Esophagus squamous epithelium (tissue), 5 donors: Measurements from ENCODE around the gene TMEM198. TPM values are rescaled to one million over a fixed set of nuclear protein-coding genes. Genes with fewer than 3 reads are reported as not detected.

Source experiments
- DNase-seq: peaks from one replicate; lab custom pipeline; 2025; lab: John Stamatoyannopoulos, UW
- H3K27ac ChIP-seq, 4 donors: fragments of 200-600 bp; sonication (generic); one replicate each; pipeline ENCODE4 v1.5.1; 2016 to 2019; ENCODE audit warnings: mild to moderate bottlenecking in 1 of 4
- H3K27me3 ChIP-seq, 4 donors: fragments of 200-600 bp; sonication (generic); 1 replicate in 3 of 4; 2 replicates in 1 of 4; pipeline versions ENCODE4 v1.5.1 to v1.6.0; 2017 to 2021; ENCODE audit warnings: antibody characterized with exemption in 1 of 4
- H3K36me3 ChIP-seq, 3 donors: fragments of 200-600 bp; sonication (generic); one replicate each; pipeline ENCODE4 v1.5.1; 2016 to 2019
- H3K4me1 ChIP-seq, 3 donors: fragments of 200-600 bp; sonication (generic); one replicate each; pipeline ENCODE4 v1.5.1; 2017 to 2019
- H3K4me3 ChIP-seq, 4 donors: fragments of 200-600 bp; sonication (generic); 1 replicate in 3 of 4; 2 replicates in 1 of 4; pipeline ENCODE4 v1.5.1; 2016 to 2019; ENCODE audit warnings: mild to moderate bottlenecking in 2 of 4, moderate library complexity in 1 of 4
- H3K9me3 ChIP-seq, 3 donors: fragments of 200-600 bp; sonication (generic); one replicate each; pipeline ENCODE4 v1.5.1; 2016 to 2019
- CTCF ChIP-seq, 6 experiments: fragments of 450-650 bp in 4 of 6; fragments of 200-600 bp in 2 of 6; sonication (generic) in 2 of 6; IDR thresholded peaks; one replicate each; pipeline ENCODE4 v1.5.1; 2016 to 2019; ENCODE audit warnings: antibody characterized with exemption in 6 of 6, mild to moderate bottlenecking in 4 of 6, moderate library complexity in 4 of 6
- POLR2A ChIP-seq, 4 donors: fragments of 450-650 bp; IDR thresholded peaks; one replicate each; pipeline ENCODE4 v1.6.1; 2017; ENCODE audit warnings: antibody characterized with exemption in 4 of 4, mild to moderate bottlenecking in 4 of 4, moderate library complexity in 3 of 4
- WGBS, 2 donors: methylation state at CpG; one replicate each; pipeline ENCODE4 v1.1.5; 2018; 5-methylcytosine and 5-hydroxymethylcytosine counted together
- intact Hi-C: fragments of 100-400 bp; cut with DNase I; formaldehyde crosslinking; loops from one replicate; pipeline ENCODE4 v1.15.0; 2022
- total RNA-seq, 4 donors: library from RNA; depleted of rRNA; stranded (reverse); fragments of >200 nt; gene quantifications; one replicate each; pipeline ENCODE4 v1.1.0, GENCODE V29; 2016
- donor health status: DM: yes; HTN: yes; CAD: no.

TMEM198 gene
- total RNA-seq, 4 donors from 2014 or later, result 0.62 to 0.87 (median 0.78) TPM

- Histone ChIP-seq H3K4me3 (no peak overlapping the region), H3K36me3 (no peaks in the 10 kb centered on the region), H3K4me1 (peaks cover 17 to 30% (median 21%) of the 10 kb centered on the region in 3 donors), H3K9me3 (no peaks in the 10 kb centered on the region), H3K27ac (no peak overlapping the region), H3K27me3 (peaks cover 5 to 100% (median 7%) of the 10 kb centered on the region in 4 donors)
- WGBS, 2 donors, result 62 to 64% methylated on average over 8 of the region's 8 CpGs
- intact Hi-C loops, result loop anchor here (5.0 kb wide), 1 partner anchor 43 kb away; no protein-coding TSS in a partner anchor
- no peak for TF ChIP-seq POLR2A (IDR thresholded peaks at IDR 0.05)
- DNase-seq, result no peak
Observed at GRCh38 chr2:219520079-219520478, 23.7 kb upstream of the TMEM198 start.

DNA sequence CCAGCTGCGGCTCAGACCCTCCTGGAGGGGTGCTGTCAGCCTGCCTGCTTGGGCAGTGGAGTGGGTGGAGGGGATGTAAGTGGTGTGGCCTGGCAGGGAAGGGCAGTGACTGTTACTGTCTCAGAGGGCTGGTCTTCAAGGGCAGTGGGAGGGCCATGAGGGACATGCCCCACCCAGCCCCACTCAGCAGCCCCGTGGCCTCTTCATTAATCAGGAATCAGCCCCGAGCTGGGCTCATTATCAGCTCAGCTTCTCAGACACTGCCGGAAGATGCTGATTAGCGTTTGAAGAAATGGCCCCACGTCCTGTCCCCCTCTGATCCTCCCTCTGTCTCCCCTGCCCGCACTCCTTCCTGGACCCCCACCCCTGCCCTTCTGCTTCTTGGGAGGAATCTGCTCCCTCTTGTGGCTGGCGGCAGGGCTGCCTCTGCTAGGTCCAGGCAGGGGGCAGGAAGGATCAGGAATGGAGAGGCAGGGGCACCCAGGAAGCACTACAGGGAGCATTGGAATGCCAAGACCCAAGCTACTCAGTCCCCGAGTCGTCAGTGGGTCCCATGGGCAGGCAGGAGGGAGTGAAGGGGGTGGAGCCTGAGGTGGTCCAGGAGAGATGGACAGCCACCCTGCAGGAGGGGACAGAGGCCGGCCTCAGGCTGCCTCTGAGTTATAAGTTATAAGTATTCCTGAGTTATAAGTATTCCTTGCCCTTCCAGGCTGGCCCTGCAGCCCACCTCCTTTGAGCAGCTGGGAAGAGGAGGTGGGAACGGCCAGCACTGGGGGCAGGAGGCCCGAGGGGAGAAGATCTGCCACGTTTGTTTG lies 22.6 kb upstream of the TMEM198 start:
- Histone ChIP-seq H3K4me1 (peaks cover 17 to 30% (median 21%) of the 10 kb centered on the region in 3 donors), H3K27ac (peak overlapping the region in 2 of 4 donors; percentile 45 to 58), H3K27me3 (peaks cover 5 to 100% (median 7%) of the 10 kb centered on the region in 4 donors), H3K4me3 (no peak overlapping the region), H3K9me3 (no peaks in the 10 kb centered on the region), H3K36me3 (no peaks in the 10 kb centered on the region)
- peak in 4 of 6 experiments; percentile 42 to 53 (median 44) for TF ChIP-seq CTCF (IDR thresholded peaks at IDR 0.05)
- no peak for TF ChIP-seq POLR2A (IDR thresholded peaks at IDR 0.05)
- DNase-seq, result no peak
- intact Hi-C loops, result loop anchor here (5.0 kb wide), 1 partner anchor 44 kb away; no protein-coding TSS in a partner anchor
- WGBS, 2 donors, result 16 to 26% methylated on average over 9 to 12 of the region's 14 CpGs

DNA sequence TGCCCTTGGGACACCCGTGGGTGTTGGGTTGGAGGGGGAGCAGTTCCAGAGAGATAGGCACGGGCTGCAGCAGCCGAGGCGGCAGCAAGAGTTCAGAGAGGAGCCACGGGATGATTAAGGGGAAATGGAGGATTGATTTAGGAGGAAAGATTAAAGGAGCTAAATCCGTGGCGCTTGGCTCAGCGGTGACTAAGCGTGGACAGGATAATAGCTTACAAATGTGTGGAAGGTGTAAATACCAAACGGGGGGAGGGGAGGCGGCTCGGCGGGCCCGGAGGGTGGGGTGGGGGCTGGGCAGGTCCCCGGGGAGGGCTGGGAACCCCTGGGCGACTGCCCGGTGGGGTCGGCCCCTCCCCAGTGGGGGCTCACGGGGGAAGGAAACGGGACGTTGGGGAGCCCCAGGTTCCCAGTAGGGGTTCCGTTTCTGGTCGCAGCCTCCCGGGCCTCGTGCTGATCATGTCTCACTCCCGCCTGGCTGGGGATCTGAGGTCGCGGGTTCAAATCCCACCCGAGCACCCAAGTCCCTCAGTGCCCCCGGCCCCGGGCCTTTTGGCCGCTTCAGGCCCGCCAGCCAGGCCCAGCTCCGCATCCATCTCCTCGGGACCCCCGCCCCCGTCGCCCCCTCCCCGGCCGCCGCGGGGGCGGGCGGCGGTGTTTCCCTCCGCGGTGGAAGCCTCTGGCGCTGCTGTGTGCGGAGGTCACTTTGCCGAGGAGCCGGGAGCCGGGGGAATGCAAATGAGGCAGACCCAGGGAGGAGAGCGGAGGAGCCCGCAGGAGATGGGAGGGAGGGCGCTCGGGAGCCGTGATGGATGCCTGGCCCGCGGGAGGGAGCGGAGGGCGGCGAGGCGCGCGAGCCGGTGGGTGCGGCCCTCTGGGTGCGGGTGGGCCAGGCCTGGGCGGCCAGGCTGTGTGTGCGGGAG lies 21.5 kb upstream of the TMEM198 start:
- Histone ChIP-seq H3K27me3 (peaks cover 5 to 100% (median 7%) of the 10 kb centered on the region in 4 donors), H3K4me3 (peak overlapping the region in 3 of 4 donors; percentile 5 to 55 (median 33)), H3K27ac (peak overlapping the region in 3 of 4 donors; percentile 30 to 58 (median 45)), H3K36me3 (no peaks in the 10 kb centered on the region), H3K9me3 (no peaks in the 10 kb centered on the region), H3K4me1 (peaks cover 17 to 30% (median 21%) of the 10 kb centered on the region in 3 donors)
- intact Hi-C loops, result loop anchor here (5.0 kb wide), 1 partner anchor 45 kb away; no protein-coding TSS in a partner anchor
- 3 to 4% methylated on average over 10 to 18 of the region's 70 CpGs for WGBS, 2 donors
- TF ChIP-seq CTCF (IDR thresholded peaks at IDR 0.05) (no peak), POLR2A (IDR thresholded peaks at IDR 0.05) (no peak)
- DNase-seq, result no peak

GRCh38 chr2:219523031-219523671 lies 20.7 kb upstream of the TMEM198 start:
- H3K9me3 ChIP-seq, result no peaks in the 10 kb centered on the region
- DNase-seq, result no peak
- H3K27me3 ChIP-seq, result peaks cover 5 to 100% (median 7%) of the 10 kb centered on the region in 4 donors
- H3K36me3 ChIP-seq, result no peaks in the 10 kb centered on the region
- peak overlapping the region in 3 of 4 donors; percentile 5 to 55 (median 33) for H3K4me3 ChIP-seq
- peaks cover 17 to 30% (median 21%) of the 10 kb centered on the region in 3 donors for H3K4me1 ChIP-seq
- 47 to 54% methylated on average over 9 to 15 of the region's 24 CpGs for WGBS, 2 donors
- intact Hi-C loops, result loop anchor here (5.0 kb wide), 1 partner anchor 46 kb away; no protein-coding TSS in a partner anchor
- TF ChIP-seq CTCF (IDR thresholded peaks at IDR 0.05) (no peak), POLR2A (IDR thresholded peaks at IDR 0.05) (no peak)
- peak overlapping the region in 2 of 4 donors; percentile 45 to 58 for H3K27ac ChIP-seq

- TF ChIP-seq CTCF (IDR thresholded peaks at IDR 0.05) (no peak), POLR2A (IDR thresholded peaks at IDR 0.05) (no peak)
- no peak for DNase-seq
- Histone ChIP-seq H3K27me3 (peaks cover 5 to 100% (median 8%) of the 10 kb centered on the region in 4 donors), H3K27ac (no peak overlapping the region), H3K4me1 (peaks cover 17 to 33% (median 21%) of the 10 kb centered on the region in 3 donors), H3K4me3 (no peak overlapping the region), H3K36me3 (no peaks in the 10 kb centered on the region), H3K9me3 (no peaks in the 10 kb centered on the region)
- intact Hi-C loops, result loop anchor here (5.0 kb wide), 1 partner anchor 48 kb away; no protein-coding TSS in a partner anchor
- 65 to 86% methylated on average over 2 of the region's 2 CpGs for WGBS, 2 donors
Observed at GRCh38 chr2:219524817-219525216, 19.0 kb upstream of the TMEM198 start.
